Stimulated activated naive CD8-positive, alpha-beta T cell treated with anti-CD3 and anti-CD28 coated beads, Interleukin-15, Interleukin-2, amounts not matched to agents 100 ng/mL and 50 ng/mL, for 24 hours (primary cell): Measurements from ENCODE around the gene LY6G5B.

Experiments used
- H3K27ac Mint-ChIP-seq: one replicate; pipeline ENCODE4 v1.8.0; 2021; ENCODE audit warnings: mild to moderate bottlenecking, mixed read lengths
- H3K27me3 Mint-ChIP-seq: one replicate; pipeline ENCODE4 v1.8.0; 2021; ENCODE audit warnings: mixed read lengths
- H3K36me3 Mint-ChIP-seq: one replicate; pipeline ENCODE4 v1.8.0; 2021; ENCODE audit warnings: low read depth, mixed read lengths
- H3K4me1 Mint-ChIP-seq: one replicate; pipeline ENCODE4 v1.8.0; 2021; ENCODE audit warnings: low read depth, mixed read lengths
- H3K4me3 Mint-ChIP-seq: one replicate; pipeline ENCODE4 v1.8.0; 2021; ENCODE audit warnings: mild to moderate bottlenecking, mixed read lengths
- H3K9me3 Mint-ChIP-seq: one replicate; pipeline ENCODE4 v1.8.0; 2021; ENCODE audit warnings: mixed read lengths

LY6G5B gene

GRCh38 chr6:31634131-31634530 is 35.6 kb upstream of the LY6G5B start:
- Mint-ChIP-seq H3K27me3 (no peaks in the 10 kb centered on the region), H3K4me3 (no peak overlapping the region), H3K9me3 (no peaks in the 10 kb centered on the region), H3K4me1 (peaks cover 4% of the 10 kb centered on the region), H3K36me3 (peaks cover 86% of the 10 kb centered on the region), H3K27ac (peak overlapping the region; percentile 72)

GRCh38 chr6:31634969-31635575 is 34.7 kb upstream of the LY6G5B start:
- H3K4me3 Mint-ChIP-seq = no peak overlapping the region
- H3K36me3 Mint-ChIP-seq = peaks cover 83% of the 10 kb centered on the region
- no peaks in the 10 kb centered on the region for H3K9me3 Mint-ChIP-seq
- H3K27me3 Mint-ChIP-seq = no peaks in the 10 kb centered on the region
- no peak overlapping the region for H3K27ac Mint-ChIP-seq
- H3K4me1 Mint-ChIP-seq = peaks cover 11% of the 10 kb centered on the region

GRCh38 chr6:31636698-31637596 is 32.8 kb upstream of the LY6G5B start:
- Mint-ChIP-seq H3K27ac (no peak overlapping the region), H3K9me3 (no peaks in the 10 kb centered on the region), H3K27me3 (no peaks in the 10 kb centered on the region), H3K4me1 (peaks cover 11% of the 10 kb centered on the region), H3K36me3 (peaks cover 78% of the 10 kb centered on the region), H3K4me3 (no peak overlapping the region)

GRCh38 chr6:31639043-31639442 is 30.7 kb upstream of the LY6G5B start:
- Mint-ChIP-seq H3K9me3 (no peaks in the 10 kb centered on the region), H3K27ac (peak overlapping the region; percentile 90), H3K27me3 (no peaks in the 10 kb centered on the region), H3K4me3 (no peak overlapping the region), H3K36me3 (peaks cover 71% of the 10 kb centered on the region), H3K4me1 (peaks cover 11% of the 10 kb centered on the region)

- Mint-ChIP-seq H3K27ac (peak overlapping the region; percentile 90), H3K4me3 (no peak overlapping the region), H3K9me3 (no peaks in the 10 kb centered on the region), H3K4me1 (peaks cover 11% of the 10 kb centered on the region), H3K36me3 (peaks cover 69% of the 10 kb centered on the region), H3K27me3 (no peaks in the 10 kb centered on the region)
Observed at GRCh38 chr6:31639449-31639861, 30.3 kb upstream of the LY6G5B start.

GRCh38 chr6:31640612-31641011 is 29.2 kb upstream of the LY6G5B start:
- no peak overlapping the region for H3K4me3 Mint-ChIP-seq
- H3K9me3 Mint-ChIP-seq = no peaks in the 10 kb centered on the region
- no peaks in the 10 kb centered on the region for H3K27me3 Mint-ChIP-seq
- peaks cover 11% of the 10 kb centered on the region for H3K4me1 Mint-ChIP-seq
- peaks cover 72% of the 10 kb centered on the region for H3K36me3 Mint-ChIP-seq
- H3K27ac Mint-ChIP-seq = peak overlapping the region; percentile 81

- no peak overlapping the region for H3K27ac Mint-ChIP-seq
- H3K36me3 Mint-ChIP-seq = peaks cover 68% of the 10 kb centered on the region
- no peaks in the 10 kb centered on the region for H3K9me3 Mint-ChIP-seq
- peaks cover 11% of the 10 kb centered on the region for H3K4me1 Mint-ChIP-seq
- no peak overlapping the region for H3K4me3 Mint-ChIP-seq
- no peaks in the 10 kb centered on the region for H3K27me3 Mint-ChIP-seq
Observed at GRCh38 chr6:31641370-31641769, 28.4 kb upstream of the LY6G5B start.

- H3K9me3 Mint-ChIP-seq = no peaks in the 10 kb centered on the region
- H3K27me3 Mint-ChIP-seq = no peaks in the 10 kb centered on the region
- H3K4me1 Mint-ChIP-seq = peaks cover 11% of the 10 kb centered on the region
- H3K4me3 Mint-ChIP-seq = no peak overlapping the region
- H3K36me3 Mint-ChIP-seq = peaks cover 63% of the 10 kb centered on the region
- no peak overlapping the region for H3K27ac Mint-ChIP-seq
Observed at GRCh38 chr6:31642798-31643570, 26.8 kb upstream of the LY6G5B start.

GRCh38 chr6:31643818-31644454 is 25.8 kb upstream of the LY6G5B start:
- H3K36me3 Mint-ChIP-seq = peaks cover 61% of the 10 kb centered on the region

GRCh38 chr6:31645325-31645724 is 24.5 kb upstream of the LY6G5B start:
- Mint-ChIP-seq H3K4me1 (peaks cover 4% of the 10 kb centered on the region), H3K9me3 (no peaks in the 10 kb centered on the region), H3K27me3 (no peaks in the 10 kb centered on the region), H3K36me3 (peaks cover 62% of the 10 kb centered on the region), H3K27ac (peak overlapping the region; percentile 32), H3K4me3 (no peak overlapping the region)

More at GRCh38 chr6:31643818-31644454, 25.8 kb upstream of the LY6G5B start:
- Mint-ChIP-seq H3K9me3 (no peaks in the 10 kb centered on the region), H3K4me1 (peaks cover 8% of the 10 kb centered on the region), H3K4me3 (no peak overlapping the region), H3K27me3 (no peaks in the 10 kb centered on the region), H3K27ac (no peak overlapping the region)

GRCh38 chr6:31651602-31652191 is 18.1 kb upstream of the LY6G5B start:
- H3K4me3 Mint-ChIP-seq = peak overlapping the region; percentile 92
- H3K9me3 Mint-ChIP-seq = no peaks in the 10 kb centered on the region
- H3K27me3 Mint-ChIP-seq = no peaks in the 10 kb centered on the region
- peaks cover 38% of the 10 kb centered on the region for H3K36me3 Mint-ChIP-seq
- peaks cover 46% of the 10 kb centered on the region for H3K4me1 Mint-ChIP-seq
- H3K27ac Mint-ChIP-seq = peak overlapping the region; percentile 100

GRCh38 chr6:31652925-31653724 is 16.7 kb upstream of the LY6G5B start:
- Mint-ChIP-seq H3K4me1 (peaks cover 58% of the 10 kb centered on the region), H3K9me3 (no peaks in the 10 kb centered on the region), H3K36me3 (peaks cover 38% of the 10 kb centered on the region), H3K27me3 (no peaks in the 10 kb centered on the region), H3K4me3 (peak overlapping the region; percentile 92), H3K27ac (peak overlapping the region; percentile 100)

GRCh38 chr6:31654574-31655348 is 15.0 kb upstream of the LY6G5B start:
- H3K4me3 Mint-ChIP-seq = no peak overlapping the region
- H3K4me1 Mint-ChIP-seq = peaks cover 74% of the 10 kb centered on the region
- H3K9me3 Mint-ChIP-seq = no peaks in the 10 kb centered on the region
- peaks cover 36% of the 10 kb centered on the region for H3K36me3 Mint-ChIP-seq
- no peaks in the 10 kb centered on the region for H3K27me3 Mint-ChIP-seq
- no peak overlapping the region for H3K27ac Mint-ChIP-seq
